Measurements from ENCODE around the gene ZNF19.
A peak's percentile ranks its signal among the peaks of the same experiment; 100 is the strongest.

DNA sequence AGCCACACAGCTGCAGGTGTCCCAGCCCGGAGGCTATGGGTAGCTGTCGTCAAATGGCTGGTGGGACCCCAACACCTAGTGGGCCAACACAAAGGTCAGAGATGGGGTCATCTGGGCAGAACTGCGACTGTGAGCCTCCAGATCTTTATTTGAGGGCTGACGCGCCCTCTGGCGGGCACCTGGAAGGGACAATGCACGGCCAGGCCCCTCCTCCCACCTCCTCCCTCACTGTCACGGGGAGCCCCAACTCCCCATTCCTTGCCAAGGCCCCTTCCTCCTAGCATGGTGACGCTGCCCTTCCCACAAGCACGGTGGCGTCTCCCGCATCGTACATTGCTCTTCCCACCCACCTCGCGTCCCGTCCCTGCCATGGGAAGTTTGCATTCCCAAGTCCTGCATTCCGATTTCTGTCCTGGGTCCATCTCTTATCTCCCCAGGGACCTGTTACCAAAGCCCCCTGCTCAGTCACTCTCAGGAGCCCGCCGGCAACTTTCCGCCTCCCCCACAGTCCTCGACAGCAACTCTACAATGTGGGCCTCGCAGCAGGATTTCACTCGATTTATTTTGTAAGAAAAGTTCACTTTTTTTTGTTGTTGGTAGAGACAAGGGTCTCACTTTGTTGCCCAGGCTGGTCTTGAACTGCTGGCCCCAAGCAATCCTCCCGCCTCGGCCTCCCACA, 48.3 kb downstream of the ZNF19 start:
- no peak for TF ChIP-seq ZFX (IDR thresholded peaks at IDR 0.05; ENCODE audit: borderline replicate concordance)
- TF ChIP-seq CTCF (IDR thresholded peaks at IDR 0.05) = peak; percentile 40

All from 22Rv1 (cell line).